Activated CD4-positive, alpha-beta T cell treated with anti-CD3 and anti-CD28 coated beads for 24 hours (primary cell): Measurements from ENCODE around the gene SPNS2.

ENCODE experiments used
- DNase-seq, 2 donors: peaks; one replicate each; pipeline ENCODE4 v3.0.0-alpha.2; 2020; ENCODE audit warnings: low read depth in 2 of 2

SPNS2 gene

DNA sequence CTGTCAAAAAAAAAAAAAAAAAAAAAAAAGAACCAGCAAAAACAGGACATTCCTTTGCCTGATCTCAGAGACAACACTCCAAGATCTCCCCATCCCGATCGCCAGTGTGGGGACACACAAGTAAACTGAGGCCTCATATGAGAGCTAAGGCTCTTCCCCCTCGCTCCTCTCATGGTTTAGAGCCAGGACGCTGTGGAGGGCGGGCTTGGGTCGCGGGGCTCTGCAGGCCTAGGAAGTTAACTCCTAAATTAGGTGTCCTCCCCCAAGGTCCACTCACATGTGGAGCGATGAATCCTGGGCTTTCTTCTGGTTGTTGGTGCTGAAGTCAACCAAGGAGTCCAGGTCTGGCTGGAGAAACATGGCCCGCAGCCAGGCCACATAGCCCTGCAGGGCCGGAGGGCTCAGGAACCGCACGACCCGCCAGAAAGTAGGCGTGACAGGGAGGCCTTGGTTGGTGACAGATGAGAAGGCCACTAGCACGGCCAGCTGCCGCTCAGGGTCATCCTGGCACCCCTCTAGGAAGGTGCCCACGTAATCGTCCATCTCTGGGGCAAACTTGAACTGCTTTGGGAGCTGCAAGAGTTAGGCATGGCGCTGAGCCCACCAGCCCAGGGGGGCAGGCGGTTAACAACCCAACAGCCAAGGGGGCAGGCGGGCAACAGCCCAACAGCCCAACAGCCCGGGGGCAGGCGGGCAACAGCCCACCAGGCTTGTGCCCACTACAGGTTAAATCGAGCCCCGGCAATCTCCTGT, 51.3 kb downstream of the SPNS2 start:
- DNase-seq, result no peak

DNA sequence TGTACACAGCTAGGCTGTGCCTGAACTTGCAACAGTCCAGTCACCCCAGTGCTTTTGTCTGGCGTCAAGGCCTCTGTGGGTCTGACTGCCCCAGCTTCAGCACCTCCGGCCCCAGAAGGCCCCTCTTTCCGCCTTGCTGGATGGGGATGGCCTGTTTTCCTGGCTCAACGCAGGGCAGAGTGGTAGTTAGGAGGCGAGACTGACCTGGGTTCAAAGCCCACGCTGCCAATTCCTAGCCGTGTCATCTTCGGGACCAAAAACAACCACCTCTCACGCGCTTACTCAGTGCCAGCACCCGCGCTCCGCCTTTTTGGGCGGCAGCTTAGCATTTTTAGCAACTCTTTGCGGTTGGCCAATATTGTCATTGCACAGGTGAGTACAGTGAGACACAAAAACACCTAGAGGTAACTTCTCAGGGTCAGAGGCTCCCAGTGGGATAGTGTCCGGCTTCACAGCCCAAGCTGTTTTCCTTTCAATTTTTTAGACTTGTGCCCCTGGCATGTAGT, 51.9 kb downstream of the SPNS2 start:
- no peak for DNase-seq

DNA sequence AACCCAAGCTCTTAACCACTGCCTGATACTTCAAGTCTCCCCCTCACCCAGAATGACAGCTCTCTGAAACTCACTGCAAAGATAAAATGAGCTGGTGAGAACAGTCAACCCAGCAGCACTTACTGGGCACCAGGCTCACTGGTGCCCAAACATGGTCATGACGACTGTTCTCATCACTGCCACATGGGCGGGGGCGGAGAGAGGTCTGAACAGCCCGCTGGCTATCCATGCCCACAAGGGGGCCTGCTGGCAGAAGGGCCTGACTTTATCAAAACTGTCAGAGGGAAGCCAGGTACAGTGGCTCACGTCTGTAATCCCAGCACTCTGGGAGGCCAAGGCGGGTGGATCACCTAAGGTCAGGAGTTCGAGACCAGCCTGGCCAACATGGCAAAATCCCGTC, 52.5 kb downstream of the SPNS2 start:
- no peak for DNase-seq

DNA sequence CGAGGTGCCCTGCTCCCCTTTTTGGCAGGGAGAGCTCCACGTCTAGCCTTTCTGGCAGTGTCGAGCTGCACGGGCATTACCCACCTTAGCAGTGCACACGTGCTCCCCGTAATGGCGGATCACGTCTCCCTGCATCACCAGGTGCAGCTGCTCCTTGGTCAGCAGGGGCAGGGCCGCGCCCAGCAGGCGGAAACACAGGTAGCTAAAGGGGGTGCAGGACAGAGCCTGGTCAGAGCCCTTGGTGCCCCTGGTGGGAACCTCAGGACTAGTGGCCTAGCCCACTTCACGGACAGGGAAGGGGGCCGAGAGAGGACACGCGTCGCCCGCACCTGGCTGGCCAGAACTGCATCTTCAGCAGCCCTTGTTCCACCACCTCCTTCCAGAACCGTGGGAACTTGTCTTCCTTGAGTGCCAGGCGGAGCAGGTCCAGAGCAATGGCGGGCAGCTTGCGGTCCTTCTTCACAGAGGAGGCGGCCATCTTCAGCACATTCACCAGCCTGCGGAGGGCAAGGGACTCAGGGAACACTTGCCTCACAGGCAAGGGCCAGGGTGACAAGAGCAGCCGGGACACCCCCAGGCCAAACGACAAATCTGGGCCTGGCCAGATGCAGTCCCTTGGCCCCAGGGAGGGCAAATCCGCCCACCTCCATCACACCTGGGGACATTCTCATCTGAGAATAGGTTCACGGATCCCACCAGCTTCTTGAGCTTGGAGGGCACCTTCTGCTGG, 53.3 kb downstream of the SPNS2 start:
- no peak for DNase-seq

DNA sequence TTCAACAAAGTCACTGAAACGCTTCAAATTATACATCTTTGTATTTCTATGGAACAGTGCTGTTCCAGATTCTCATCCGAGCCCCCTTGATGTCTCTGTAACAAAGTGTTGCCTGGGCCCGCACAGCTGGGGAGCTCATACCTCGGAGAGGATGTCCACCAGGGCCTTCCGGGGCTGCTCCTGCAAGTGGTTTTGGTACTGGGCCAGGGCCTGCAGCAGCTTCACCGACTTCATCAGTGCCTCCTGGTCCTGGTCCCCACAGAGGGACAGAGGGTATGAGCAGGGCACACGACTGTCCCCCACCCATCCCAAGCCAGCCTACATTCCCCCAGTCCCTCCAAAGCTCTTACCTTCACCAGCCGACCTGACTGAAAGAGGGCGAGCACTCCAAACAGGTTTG, 55.0 kb downstream of the SPNS2 start:
- no peak for DNase-seq

DNA sequence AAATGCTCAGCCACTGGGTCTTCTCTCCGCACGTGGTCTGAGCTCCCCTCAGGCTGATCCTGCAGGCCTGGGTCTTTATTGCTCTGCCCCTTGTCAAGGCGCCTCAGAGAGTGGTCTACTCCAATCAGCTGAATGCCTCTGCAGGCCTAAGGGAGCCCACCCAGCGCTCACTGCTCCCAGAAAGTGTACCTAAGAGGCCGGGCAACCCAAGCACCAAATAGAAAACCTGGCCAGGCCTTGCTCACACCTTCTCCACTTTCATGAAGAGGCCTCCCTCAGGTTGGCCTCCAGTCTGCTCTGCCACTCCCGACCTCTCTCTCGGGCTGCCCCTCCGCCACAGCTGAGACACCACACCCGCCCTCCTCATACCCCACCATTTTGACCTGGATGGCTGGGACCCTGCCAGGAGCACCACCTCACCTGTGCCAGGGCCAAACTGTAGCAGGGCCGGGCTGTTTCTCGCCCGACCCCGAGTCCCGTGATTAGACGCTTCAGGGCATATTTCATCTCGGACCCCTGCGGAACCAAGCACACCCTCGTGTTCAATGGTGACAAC, 55.8 kb downstream of the SPNS2 start:
- no peak for DNase-seq

DNA sequence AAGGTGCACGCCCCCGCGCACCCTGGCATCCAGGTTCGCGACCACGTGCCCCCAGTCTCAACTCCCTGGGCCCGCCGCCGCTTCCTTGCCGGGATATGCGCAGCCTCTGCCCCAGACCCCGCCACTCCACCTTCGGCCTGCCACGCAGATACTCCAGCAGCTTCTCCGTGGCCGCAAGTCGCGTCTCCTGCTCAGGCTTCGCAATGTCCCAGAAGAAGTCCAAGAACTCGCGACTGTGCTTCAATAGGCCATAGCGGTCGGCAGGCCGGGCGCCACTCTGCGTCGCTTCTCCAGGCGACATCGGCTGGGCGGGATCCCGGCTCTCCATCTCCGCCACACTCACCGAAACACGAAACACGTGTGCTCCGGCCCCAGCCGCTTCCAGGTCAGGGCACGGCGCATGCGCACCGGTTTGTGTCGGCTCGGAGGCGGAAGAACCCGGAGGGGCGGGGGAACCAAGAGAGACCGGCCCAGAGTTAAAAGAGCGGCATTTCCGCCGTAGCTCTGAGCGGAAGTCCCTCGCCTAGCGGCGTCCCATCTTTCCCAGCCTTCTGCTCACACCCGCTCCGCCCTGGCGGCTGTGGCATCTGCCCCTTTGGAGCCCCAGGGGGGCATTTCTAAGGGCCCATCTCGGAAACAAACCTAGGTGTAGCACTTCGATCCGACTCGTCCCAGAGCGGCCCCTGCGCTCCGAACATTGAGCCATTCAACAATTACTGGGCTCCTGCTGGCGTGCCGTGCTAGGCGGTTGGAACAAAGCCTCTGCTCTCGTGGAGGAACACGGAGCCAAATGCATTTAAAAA, 56.5 kb downstream of the SPNS2 start, which contains the start of gene MYBBP1A:
TSS of gene MYBBP1A (minus strand) at position 388 of the 803 bp plus-strand sequence. CDS start at position 328, 60 bp downstream.
- peak; percentile 97 to 98 for DNase-seq

DNA sequence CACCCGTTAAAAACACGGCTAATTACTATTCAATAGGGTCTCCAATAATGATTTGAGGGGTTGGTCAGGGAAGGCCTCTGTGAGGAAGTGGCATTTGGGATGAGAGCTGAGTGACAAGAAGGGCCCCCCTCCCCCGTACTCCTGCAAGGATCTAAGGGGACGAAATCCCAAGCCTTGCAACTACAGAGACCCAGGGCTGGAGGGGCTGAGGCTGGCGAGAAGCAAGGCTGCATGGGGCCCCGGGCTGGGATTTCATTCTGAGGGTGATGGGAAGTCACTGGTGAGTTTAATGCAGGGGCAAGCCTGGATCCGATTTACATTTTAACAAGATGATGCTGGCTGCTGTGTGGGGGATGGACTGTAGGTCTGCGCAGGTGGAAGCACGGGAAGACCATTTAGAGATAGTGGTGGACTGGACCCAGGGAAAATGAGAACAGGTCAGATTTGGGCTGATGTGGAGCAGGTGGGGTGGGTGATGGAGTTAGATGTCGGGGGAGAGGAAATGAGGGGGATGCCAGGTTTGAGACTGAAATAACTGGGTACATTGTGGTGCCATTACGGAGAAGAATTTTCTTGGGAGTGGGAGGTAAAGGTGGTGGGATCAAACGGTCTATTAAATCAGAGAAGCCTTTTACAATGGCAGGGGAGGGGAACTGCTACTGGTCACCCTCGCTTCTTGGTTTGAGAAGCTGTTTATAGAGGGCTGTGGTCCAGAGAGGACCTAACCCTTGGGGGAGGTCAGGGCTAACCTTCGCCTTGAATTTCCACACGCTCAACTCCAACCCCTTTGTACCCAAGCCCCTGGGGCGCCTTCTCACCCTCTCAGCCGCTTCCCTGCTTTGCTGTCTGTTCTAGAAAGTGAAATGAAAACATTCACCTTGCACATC, 57.4 kb downstream of the SPNS2 start:
- DNase-seq, result no peak

DNA sequence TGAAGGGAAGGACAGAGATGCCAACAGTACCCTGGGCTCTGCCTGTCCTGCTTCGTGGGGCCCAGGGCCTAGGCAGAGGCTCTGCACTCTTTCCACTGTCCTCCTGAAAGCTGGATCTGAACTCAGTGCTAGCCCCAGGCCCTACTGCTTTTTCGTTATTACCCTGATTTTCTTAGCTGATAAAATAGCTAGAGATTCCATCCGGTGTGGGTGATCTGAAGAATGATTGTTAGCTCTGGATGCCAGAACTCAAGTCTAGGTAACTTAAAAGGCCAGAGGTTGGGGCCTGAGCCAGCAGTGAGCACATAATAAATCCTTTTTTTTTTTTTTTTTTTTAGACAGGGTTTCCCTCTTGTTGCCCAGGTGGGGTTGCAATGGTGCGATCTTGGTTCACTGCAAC, 58.3 kb downstream of the SPNS2 start:
- no peak for DNase-seq

DNA sequence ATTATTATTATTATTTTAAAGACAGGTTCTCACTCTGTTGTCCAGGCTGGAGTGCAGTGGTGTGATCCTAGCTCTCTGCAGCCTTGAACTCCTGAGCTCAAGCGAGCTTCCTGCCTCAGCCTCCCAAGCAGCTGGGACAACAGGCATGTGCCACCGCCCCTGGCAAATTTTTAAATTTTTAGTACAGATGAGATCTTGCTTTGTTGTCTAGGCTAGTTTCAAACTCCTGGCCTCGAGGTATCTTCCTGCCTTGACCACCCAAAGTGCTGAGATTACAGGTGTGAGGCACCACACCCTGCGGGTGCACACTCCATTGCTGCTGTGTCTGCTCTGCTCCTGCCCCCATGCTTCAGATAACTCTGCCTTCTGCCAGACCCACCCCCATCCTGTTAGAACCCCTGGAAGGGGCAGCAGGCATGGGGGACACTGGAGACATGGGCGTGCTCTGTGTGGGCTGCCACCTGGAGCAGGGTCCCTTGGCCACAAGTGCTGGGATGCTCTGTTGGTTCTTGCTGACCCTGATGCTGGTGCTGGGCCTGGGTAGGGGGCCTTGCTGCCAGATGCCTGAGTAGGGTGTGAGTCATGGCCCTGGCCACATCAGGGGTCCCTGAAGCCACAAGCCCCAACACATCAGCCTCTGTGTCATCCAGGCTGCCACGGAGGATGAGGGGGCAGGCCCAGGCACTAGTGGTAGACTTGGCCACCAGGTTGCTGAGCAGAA, 59.1 kb downstream of the SPNS2 start:
- DNase-seq, result no peak

DNA sequence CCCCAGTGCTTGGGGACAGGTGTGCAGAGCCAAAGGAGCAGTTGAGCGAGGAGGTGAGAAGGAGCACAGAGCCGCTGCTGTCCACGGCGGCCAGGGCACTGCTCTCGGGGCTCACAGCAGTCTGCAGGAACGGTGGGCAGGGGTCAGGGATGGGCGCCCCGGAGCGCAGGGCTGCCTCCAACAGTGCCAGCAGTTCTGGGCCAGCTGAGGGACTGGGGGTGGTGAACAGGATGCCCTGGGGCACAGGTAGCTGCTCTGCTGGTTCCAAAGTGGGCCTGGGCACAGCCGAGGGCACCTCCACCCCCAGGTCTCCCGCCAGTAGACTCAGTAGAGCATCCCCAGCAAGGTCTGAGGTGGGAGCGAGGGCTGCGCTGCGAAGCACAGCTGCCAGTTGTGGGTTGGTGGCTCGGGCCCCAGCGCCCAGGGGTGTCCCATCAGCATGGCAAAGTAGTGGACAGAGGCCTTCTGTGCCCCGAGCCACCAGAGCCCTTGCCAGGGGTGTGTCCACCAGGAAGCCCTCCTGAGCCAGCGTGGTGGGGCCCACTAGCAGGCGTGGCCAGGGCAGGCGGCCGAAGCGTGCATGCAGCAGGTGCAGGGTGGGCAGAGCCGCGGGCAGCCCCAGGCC, 59.8 kb downstream of the SPNS2 start:
- no peak for DNase-seq

DNA sequence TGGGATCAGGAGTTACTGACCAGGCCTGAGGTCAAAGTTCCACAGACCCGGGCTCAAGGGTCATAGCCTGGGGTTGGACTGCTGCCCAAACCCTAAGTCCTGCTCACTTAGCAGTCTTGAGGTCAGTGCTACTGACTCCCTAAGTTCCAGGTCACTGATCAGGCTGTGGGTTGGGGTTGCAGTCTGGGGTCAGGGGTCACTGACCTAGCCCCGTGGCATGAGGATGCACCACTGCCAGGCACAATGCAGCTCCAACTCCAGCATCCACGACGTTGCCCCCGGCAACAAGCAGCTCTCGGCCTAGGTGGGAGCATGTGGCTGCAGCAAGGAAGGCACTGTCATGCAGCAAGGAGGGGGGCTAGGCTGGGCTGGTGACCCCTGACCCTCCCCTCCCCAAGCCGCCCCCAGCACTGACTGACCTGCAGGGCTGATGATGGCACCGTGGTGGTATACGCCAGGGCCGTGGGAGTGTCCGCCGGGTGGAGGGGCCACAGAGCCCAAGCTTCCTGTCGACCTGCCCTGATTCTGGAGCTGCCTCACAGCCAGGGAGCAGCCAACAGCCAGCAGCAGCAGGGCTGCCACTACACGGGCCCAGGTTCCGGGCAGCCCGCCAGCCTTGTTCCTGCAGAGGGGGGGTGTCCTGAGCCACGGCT, 60.6 kb downstream of the SPNS2 start:
- DNase-seq, result no peak

DNA sequence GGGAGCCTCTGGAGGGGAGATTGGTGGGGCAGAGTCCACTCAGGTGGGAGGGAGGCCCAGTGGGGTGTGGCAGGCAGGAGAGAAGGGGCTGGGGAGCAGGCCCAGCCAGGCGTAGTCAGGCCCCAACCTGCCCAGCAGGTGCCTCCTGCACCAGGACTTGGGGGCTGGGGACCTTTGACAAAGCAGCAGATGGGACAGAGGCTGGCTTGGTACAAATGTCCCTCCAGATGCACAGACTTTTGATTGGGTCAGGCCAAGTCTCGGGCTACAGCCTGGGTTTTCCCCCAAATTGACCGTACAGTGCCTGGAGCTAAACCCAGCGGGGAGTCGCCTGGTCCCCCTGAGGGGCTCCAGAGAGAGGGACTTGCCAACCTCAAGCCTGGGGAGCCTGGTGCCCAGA, 61.3 kb downstream of the SPNS2 start:
- no peak for DNase-seq

DNA sequence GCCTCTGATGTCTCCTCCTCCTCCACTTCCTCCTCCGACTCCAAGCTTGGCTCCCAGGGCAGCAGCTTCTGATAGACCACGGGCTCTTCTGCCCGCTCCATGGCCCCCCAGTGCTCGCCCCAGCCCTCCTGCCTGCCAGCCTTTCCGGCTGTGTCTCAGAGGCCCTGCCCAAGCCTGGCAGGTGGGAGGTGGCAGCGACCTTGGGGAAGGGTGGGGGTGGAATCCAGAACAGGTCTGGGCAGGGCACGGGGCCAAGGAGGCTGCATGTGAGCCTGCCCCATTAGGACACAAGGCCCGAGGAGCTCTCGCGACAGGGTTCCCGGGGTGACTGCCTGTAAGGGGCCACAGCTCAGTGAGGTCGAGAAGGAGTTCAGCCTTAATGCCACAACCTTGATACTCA, 61.7 kb downstream of the SPNS2 start, which contains the start of gene GGT6:
TSS of gene GGT6 (minus strand) at position 157 of the 400 bp plus-strand sequence. CDS start at position 101, 56 bp downstream.
- DNase-seq, result no peak

DNA sequence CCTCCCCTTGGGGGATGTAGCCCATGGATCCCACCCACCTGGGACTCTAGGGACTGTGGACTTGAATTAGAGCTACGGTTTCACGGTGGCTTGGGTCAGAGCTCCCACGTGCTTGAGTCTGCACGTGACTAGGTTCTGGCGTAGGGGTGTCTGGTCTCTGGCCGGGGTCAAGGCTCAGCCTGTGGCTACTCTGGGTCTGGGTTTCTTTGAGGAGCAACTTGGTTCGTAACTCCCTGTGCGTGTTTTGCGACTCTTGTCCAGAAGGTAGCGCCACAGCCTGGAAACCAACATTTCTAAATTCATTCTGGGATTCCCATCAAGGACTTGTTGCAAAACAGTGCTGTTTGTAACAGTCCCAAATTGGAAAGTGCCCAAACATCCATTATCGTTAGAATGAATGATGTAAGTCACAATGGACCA, 62.2 kb downstream of the SPNS2 start:
- no peak for DNase-seq

DNA sequence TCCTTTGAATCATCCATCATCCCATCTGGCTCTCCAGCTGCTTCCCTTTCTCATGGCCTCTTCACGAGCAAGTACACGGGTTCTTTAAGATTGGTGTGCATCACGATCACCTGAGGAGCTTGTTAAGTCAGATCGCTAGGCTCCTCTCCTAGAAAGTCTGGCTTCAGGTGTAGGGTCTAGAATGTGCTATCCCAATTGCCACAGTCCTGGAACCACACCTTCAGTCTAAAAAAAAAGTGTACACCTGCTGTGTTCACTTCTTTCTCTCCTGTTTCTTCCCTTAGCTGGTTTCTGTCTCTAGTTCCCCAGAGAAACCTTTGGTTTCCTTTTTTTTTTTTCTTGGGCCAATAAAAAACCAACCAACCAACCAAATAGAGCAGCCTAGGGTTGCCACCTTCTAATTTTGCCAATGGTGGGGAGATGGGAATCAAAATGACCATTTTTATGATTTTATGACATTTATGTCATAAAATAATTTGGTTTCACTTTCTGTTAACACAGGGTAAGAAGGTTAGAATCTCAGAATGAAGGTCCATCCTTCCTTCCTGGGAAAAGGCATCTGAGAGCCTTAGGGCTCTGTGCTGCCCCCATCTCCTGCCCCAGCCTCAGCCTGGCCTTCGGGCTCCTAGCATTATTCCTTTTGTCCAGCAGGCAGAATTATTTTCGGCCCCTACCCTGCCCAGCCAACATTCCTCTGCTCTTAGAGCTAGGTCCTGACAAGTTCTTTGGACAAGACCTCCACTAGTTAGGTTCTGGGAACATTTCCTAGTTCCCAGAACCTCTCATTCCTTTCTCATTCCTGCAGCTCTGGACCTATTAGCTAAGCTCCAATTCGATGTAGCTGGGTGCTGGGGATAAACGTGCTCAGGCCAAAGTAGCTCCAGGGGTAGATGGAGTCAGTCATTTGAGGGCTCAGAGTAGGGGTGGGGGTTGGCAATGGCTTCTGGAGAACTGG, 63.6 kb downstream of the SPNS2 start:
- no peak for DNase-seq

DNA sequence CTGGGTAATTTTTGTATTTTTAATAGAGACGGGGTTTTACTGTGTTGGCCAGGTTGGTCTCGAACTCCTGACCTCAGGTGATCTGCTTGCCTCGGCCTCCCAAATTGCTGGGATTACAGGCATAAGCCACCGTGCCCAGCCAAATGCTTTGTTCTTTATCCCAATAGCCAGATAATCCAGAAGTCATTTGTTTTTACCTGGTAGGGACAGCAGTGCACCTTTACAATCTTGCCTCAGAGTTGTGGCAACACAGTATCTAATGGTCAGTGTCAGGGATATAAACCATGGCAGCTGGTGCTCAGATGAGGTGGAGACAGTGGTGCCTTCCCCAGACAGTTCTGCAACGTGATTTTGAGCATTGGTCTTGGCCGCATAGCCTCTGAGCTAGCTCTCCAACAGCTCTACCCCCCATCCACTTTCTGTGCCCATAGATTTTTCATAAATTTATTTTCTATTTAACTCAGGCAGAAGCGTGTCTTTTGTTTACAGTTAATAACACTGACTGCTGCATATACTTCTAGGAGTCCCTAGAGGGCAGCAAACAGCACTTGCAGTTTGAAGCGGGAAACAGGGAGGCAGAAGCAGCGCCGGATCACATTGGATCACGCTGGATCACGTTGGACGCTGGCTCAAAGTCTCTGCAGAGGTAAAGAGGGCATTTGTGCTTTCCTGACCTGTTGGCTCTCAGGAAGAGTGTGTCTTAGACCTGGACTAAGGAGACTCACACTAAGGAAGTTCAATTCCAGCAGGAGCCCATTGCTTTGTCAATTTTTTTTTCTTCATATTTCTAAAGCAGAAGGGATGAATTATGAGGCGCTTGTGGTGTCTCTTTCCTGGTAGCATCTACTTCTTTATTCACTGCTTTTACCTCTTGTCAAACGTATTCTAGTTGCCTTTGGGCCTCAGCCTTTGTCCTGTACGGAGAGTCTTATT, 66.8 kb downstream of the SPNS2 start:
- DNase-seq, result peak; percentile 38
